GM13976 (cell line): ENCODE results near the gene DPP6.

Experiments
- DNase-seq: peaks from one replicate; pipeline ENCODE4 v3.0.0; 2012; ENCODE audit warnings: low spot score
- in situ Hi-C: fragments of 300-500 bp; cut with MboI; formaldehyde crosslinking; loops from one replicate; pipeline ENCODE4 v1.12.0; 2022; ENCODE audit warnings: low sequenced_read_pairs, mixed read lengths, inconsistent platforms; ENCODE audit not compliant: unreplicated experiment
- TF ChIP-seq, protein P1 (sequence below): IDR thresholded peaks from 2 replicates; pipeline ENCODE4 v1.5.1; 2012; ENCODE audit warnings: borderline replicate concordance, mild to moderate bottlenecking; ENCODE audit not compliant: insufficient read depth; ENCODE audit errors: extremely low read depth, missing control alignments, control extremely low read depth

DPP6 gene

DNA sequence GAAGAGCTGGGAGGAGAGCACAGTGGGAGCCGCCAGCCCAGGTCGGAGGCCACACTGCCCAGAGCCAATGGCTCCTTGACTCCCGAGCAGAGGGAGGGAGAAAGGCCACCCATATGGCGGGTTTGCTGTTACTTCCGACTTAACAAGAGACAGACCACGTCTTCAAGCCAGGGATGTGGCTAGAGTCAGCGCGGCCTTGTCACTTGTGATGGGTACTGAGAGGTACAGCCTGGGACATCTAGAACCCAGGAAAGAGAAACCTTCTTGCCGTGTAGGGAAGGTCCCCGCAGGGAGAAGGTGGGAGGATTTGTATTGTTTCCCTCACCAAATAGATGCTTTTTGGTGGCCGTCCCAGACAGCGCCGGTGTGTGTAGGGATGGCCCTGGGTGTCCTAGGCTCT lies 823.1 kb downstream of the DPP6 start:
- TF ChIP-seq, protein P1, sequence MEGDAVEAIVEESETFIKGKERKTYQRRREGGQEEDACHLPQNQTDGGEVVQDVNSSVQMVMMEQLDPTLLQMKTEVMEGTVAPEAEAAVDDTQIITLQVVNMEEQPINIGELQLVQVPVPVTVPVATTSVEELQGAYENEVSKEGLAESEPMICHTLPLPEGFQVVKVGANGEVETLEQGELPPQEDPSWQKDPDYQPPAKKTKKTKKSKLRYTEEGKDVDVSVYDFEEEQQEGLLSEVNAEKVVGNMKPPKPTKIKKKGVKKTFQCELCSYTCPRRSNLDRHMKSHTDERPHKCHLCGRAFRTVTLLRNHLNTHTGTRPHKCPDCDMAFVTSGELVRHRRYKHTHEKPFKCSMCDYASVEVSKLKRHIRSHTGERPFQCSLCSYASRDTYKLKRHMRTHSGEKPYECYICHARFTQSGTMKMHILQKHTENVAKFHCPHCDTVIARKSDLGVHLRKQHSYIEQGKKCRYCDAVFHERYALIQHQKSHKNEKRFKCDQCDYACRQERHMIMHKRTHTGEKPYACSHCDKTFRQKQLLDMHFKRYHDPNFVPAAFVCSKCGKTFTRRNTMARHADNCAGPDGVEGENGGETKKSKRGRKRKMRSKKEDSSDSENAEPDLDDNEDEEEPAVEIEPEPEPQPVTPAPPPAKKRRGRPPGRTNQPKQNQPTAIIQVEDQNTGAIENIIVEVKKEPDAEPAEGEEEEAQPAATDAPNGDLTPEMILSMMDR, result no peak
- DNase-seq, result no peak
- in situ Hi-C loops, result no loop called here

DNA sequence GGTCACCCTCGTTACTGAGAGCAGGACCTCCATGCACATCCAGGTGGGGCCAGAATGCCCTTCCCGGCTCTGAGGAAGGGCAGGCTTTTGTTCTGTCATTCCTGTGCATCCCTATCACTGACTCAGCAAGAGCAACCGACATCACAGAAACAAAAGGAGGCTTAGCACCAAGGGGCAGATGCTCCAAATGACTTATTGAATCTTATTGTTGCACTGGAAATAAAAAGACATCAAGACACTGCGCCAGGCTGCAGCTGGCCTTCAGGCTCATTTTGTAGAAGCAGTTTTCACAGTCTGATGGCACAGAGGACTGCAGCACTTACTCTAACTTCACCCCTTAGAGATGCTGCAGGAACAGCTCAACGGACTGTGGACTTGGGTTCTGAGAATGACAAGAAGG lies 824.3 kb downstream of the DPP6 start:
- no peak for DNase-seq
- TF ChIP-seq, protein P1, result no peak
- in situ Hi-C loops, result no loop called here

DNA sequence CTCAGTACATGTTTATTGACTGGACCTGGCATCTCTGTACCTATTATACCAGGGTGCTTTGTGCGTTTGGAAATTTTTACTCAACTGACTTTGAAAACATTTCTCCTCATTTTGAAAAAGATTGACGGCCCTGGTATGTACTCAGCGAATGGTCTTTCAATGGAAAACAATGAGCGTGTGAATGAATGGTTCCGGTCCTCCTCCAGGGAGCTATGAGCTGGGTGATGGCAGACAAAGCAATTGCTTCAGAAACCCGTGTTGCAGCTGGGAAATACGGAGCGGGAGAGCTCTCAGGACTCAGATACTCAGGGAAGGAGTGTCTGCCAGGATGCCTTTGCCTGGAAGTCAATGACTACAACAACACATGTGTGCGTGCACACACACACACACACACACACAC lies 824.8 kb downstream of the DPP6 start:
- in situ Hi-C loops, result no loop called here
- TF ChIP-seq, protein P1, result no peak
- no peak for DNase-seq

DNA sequence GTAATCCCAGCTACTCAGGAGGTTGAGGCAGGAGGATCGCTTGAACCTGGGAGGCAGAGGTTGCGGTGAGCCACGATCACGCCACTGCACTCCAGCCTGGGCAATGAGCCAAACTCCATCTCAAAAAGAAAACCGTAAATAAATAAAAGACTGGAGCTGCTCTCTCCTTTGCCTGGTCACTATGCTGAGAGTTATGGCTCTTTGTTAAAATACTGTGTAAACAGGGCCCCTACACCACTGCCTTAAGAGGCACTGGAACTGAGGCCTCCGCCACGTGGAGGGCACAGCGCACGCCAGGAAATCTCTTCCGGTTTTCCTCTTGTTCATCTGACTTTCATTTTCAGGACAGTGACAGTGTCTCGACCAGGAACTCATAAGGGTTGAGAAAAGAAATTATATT lies 827.4 kb downstream of the DPP6 start:
- in situ Hi-C loops, result no loop called here
- DNase-seq, result no peak
- TF ChIP-seq, protein P1, result no peak

DNA sequence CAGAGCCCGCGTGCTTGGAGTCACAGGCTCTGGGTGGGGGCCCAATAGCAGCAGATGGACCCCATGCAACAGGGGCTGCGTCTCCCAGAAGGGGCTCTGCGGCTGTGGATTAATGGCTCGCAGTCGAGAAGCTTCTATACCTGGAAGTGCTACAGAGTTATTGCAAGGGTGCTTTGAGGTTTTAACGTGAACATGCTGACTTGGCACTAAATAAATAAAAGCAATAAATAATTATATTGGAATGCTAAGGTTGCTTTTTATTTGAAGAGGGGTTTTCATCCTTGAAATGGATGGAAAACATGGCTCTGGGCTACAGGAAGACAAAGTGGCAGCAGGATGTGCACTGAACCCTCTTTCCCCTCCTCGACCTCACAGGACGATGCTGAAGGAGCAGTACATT lies 828.3 kb downstream of the DPP6 start:
- in situ Hi-C loops, result no loop called here

DNA sequence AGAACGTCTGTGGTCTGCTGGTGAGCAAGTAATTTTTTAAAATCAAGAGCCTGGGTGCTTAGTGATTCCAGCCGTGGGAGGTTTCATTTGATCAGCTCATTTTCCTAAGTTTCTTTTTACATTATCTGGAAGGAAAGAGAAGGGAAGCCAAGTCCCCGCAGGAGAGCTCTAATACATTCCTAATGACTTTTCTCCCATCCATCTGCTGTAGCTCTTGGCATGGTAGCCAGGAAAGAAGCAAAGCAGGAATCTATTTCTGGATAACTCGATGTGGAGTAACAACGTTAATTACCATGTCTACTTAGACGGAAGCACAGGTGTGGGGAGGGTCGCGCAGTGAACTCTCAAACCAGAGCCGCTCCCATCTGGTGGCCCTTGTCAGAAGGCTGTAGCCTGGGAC lies 828.8 kb downstream of the DPP6 start:
- DNase-seq, result no peak
- in situ Hi-C loops, result no loop called here
- TF ChIP-seq, protein P1, result no peak

More for the DNA sequence above, 828.3 kb downstream of the DPP6 start:
- DNase-seq, result no peak
- TF ChIP-seq, protein P1, result no peak

DNA sequence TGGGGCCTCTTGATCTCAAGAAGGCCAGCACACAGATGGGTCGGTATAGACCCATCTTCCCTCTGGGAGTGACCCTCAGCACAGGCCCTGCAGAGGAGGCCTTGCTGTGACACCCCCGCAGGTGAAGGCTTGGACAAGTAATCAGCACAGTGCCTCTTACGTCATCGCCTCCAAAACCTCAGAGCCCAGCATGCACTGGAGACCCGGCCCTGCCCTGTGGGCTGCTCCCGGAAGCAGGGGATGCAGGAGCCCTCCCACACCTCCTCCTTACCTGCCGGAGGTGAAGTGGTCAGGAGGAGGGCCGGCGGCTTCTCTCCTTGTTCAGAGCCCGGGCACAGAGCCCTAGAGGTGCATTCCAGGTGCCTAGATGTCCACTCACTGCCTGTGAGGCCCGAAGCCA lies 829.3 kb downstream of the DPP6 start:
- in situ Hi-C loops, result no loop called here
- DNase-seq, result no peak
- TF ChIP-seq, protein P1, result no peak
